Endothelial cell of hepatic sinusoid (primary cell): Measurements from ENCODE around the gene PSMD13.

ENCODE experiments used
- in situ Hi-C: cut with HindIII; loops from 2 replicates; pipeline ENCODE4 v1.10.0; 2017; ENCODE audit warnings: low sequenced_read_pairs

The PSMD13 gene

GRCh38 chr11:270451-271318, 33.9 kb downstream of the PSMD13 start:
- in situ Hi-C loops, result no loop called here

DNA sequence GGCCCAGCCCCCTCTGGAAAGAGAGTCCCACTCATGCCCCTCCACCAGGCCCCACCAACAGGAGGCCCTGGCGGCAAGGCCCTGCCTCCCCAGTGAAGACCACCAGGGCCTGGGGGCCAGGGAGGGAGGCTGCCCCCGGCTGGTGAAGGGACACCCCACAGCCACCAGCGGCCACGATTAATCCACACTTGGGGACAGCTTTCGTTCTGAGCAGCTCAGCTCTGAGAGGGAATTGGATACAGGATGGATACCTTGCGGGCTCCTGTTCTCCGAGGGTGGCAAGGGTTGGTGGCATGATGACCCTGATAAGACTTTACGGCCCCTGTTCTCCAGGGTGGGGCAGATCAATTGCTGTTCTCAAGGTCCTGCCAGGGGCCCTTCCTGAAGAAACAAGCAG, 34.5 kb downstream of the PSMD13 start:
- in situ Hi-C loops, result no loop called here

DNA sequence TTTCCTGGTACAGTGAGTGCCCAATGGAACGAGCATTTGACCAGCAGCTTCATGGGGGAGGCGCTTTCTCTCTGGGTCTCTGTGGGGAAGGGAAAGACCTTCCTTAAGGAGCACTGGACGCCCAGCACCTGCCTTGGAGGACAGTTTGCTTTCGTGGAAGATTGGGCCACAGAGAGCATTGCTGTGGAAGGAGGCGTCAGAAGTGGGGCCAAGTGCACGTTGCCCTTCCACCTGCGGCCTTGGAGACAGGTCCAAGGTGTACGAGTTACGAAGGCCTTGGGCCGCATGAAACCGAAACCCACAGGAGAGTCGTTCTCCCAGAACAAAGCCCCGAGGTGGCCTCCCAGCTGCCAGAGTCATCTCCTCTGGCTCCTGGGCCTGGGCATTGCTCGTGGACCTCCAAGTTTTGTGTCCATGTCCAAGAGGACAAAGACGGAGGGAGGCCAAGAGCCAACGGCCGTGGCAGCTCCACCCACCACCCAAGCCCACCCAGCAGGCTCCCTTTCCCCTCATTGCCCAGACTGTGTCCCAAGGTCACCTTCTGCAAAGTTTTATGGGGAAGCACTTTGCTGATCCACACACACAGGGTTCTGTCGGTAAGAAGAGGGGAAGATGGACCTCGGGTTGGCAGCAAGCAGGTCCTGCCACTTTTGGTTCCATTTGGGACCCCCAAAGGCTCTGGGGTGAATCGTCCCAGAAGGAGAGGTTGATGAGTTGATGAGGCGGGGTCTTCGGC, 35.6 kb downstream of the PSMD13 start:
- in situ Hi-C loops, result no loop called here

GRCh38 chr11:272931-273198, 36.1 kb downstream of the PSMD13 start:
- in situ Hi-C loops, result no loop called here

DNA sequence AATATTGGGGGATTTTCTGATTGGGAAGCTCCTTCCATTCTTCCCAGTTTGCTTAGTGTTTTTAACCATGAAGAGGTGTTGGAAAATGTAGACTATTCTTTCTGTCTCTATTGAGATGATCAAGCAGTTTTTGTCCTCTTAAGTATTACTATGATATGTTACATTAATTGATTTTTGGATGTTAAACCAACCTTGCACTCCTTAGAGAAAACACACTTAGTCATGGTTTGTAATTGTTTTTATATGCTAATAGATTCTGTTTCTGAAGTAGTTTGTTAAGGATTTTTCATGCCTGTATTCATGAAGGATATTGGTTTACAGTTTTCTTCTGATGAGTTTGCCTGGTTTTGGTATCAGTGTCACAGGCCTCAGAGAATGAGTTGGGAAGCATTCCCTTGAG, 39.4 kb downstream of the PSMD13 start:
- in situ Hi-C loops, result no loop called here

GRCh38 chr11:278001-278951, 41.5 kb downstream of the PSMD13 start, which contains the start of gene NLRP6:
NLRP6 (plus strand) TSS chr11:278407; CDS start chr11:278570, 163 bp downstream.
- in situ Hi-C loops, result no loop called here

DNA sequence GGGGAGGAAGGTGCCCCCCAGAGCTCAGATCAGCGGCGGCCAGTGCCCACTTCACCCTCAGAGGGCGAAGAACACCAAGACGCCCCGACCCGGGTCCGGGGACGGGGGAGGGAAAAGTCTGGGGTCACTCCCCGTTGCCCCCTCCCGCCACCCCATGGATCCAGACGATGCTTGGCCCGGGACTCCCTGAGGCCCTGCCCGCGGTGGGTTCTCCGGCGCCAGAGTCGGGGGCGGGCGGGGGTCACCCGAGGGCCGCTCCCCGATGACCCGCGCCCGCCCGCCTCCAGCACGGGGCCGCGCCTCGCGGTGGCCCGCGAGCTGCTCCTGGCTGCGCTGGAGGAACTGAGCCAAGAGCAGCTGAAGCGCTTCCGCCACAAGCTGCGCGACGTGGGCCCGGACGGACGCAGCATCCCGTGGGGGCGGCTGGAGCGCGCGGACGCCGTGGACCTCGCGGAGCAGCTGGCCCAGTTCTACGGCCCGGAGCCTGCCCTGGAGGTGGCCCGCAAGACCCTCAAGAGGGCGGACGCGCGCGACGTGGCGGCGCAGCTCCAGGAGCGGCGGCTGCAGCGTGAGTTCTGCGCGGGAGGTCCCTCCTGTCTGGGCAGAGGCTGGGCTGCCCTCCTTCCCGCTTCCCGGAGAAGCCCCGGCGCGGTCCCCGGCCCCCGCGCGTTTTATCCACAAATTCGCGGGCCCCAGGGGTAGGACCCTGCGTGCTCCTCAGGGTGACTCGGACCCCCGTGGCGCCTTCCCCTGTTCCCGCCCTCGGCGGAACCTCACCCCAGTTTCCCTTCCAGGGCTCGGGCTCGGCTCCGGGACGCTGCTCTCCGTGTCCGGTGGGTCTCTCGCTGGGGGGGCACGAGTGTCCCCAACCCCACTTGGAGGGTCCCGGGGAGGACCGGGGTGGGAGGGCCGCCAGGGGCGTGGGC, 42.5 kb downstream of the PSMD13 start:
- in situ Hi-C loops, result no loop called here

DNA sequence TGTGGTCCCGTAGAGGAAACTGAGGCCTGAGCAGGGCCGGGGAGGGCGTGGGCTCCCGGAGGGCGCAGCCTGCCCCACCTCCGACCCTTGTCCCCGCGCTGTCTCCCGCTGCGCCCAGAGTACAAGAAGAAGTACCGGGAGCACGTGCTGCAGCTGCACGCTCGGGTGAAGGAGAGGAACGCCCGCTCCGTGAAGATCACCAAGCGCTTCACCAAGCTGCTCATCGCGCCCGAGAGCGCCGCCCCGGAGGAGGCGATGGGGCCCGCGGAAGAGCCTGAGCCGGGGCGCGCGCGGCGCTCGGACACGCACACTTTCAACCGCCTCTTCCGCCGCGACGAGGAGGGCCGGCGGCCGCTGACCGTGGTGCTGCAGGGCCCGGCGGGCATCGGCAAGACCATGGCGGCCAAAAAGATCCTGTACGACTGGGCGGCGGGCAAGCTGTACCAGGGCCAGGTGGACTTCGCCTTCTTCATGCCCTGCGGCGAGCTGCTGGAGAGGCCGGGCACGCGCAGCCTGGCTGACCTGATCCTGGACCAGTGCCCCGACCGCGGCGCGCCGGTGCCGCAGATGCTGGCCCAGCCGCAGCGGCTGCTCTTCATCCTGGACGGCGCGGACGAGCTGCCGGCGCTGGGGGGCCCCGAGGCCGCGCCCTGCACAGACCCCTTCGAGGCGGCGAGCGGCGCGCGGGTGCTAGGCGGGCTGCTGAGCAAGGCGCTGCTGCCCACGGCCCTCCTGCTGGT, 43.4 kb downstream of the PSMD13 start:
- in situ Hi-C loops, result no loop called here

DNA sequence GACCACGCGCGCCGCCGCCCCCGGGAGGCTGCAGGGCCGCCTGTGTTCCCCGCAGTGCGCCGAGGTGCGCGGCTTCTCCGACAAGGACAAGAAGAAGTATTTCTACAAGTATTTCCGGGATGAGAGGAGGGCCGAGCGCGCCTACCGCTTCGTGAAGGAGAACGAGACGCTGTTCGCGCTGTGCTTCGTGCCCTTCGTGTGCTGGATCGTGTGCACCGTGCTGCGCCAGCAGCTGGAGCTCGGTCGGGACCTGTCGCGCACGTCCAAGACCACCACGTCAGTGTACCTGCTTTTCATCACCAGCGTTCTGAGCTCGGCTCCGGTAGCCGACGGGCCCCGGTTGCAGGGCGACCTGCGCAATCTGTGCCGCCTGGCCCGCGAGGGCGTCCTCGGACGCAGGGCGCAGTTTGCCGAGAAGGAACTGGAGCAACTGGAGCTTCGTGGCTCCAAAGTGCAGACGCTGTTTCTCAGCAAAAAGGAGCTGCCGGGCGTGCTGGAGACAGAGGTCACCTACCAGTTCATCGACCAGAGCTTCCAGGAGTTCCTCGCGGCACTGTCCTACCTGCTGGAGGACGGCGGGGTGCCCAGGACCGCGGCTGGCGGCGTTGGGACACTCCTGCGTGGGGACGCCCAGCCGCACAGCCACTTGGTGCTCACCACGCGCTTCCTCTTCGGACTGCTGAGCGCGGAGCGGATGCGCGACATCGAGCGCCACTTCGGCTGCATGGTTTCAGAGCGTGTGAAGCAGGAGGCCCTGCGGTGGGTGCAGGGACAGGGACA, 44.1 kb downstream of the PSMD13 start:
- in situ Hi-C loops, result no loop called here

- in situ Hi-C loops, result no loop called here
Measured at GRCh38 chr11:281486-282161, 44.8 kb downstream of the PSMD13 start.

DNA sequence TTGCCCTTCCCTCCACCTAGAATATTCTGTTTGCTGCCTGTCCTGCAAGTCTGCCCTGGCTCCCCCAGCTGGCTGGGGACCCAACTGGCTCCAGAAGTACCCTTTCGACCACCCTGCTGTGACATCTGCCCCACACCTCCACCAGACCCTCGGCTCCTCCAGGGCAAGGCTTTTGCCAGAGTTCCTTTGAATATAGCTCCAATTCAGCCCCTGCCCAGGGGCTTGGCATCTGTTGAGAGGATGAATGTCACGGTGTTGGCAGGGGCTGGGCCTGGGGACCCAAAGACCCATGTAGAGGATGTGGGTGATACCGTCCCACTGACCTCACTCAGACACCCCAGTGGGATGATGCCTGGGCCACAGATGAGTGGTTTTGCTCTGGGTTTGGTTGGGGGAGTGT, 45.4 kb downstream of the PSMD13 start:
- in situ Hi-C loops, result no loop called here

- in situ Hi-C loops, result no loop called here
Measured at GRCh38 chr11:282630-283360, 46.0 kb downstream of the PSMD13 start.

DNA sequence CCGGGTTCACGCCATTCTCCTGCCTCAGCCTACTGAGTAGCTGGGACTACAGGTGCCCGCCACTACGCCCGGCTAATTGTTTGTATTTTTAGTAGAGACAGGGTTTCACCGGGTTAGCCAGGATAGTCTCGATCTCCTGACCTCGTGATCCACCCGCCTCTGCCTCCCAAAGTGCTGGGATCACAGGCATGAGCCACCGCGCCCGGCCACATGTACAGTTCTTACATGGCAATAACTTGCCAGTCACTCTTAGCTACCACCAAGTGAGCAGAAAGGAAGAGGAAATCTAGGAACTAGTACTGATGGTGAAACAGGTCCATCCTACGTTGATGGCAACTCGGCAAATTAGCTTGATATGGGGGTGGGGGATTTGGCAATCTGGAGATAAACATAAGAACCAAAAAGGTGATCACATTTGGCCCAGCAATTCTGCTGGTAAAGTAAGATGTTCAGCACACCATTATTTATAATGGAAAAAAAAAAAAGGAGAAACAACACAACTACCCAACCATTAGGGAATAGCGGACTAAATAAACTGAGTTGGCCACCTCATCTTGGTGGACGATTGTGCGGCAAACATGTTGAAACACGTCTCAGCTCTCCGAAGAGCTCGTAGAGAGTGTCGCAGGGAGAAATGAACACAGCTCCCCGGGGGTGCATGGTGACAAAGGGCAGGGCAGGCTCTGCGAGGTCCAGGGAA, 46.8 kb downstream of the PSMD13 start:
- in situ Hi-C loops, result no loop called here

- in situ Hi-C loops, result no loop called here
Measured at GRCh38 chr11:284105-285020, 47.6 kb downstream of the PSMD13 start.

DNA sequence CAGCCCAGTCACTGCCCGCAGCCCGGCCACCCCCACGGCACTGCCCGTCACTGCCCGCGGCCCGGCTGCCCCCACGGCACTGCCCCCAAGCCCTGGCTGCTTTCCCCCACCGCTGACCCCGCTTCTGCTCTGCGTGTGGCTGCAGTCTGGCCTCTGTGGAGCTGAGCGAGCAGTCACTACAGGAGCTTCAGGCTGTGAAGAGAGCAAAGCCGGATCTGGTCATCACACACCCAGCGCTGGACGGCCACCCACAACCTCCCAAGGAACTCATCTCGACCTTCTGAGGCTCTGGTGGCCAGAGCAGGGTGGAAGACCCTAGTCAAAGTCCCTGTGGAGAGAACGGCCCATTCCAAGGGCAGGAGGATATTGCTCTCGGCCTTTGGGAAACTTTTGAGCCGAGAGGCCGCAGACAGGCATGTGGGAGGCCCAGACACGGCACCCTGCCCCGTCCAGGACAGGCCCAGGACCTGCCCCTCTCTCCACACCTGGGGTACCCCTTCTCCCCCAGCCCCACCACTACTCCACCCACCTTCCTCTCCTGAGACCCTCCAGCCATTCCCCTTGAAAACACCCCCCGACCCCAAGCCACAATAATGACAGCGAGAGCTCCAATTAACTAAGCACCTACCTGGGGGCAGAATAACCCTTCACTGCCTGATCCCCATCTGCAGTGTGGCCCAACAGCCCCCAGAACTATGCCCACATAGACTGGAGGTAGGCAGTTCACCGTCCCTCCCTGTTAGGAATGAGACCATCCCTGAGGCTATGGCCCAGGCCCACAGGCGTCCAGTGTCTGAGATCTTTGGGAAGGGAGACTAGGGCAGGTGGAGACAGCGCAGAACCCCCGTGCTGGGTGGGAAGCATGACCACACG, 48.5 kb downstream of the PSMD13 start:
- in situ Hi-C loops, result no loop called here
